Choroid plexus epithelial cell (primary cell): ENCODE results near the gene STAT2.

ENCODE experiments used
- DNase-seq: peaks from one replicate; pipeline ENCODE4 v3.0.0-alpha.2; 2010; ENCODE audit warnings: low read depth
- H3K4me3 ChIP-seq: 2 replicates; pipeline ENCODE4 v1.5.1; 2011; ENCODE audit warnings: low read depth, mild to moderate bottlenecking, control low read depth, low read length, moderate library complexity
- CTCF ChIP-seq: conservative IDR thresholded peaks from 2 replicates; pipeline ENCODE4 v1.5.1; 2011; ENCODE audit warnings: low read depth, mild to moderate bottlenecking, control low read depth, inconsistent platforms, low read length, moderate library complexity

STAT2 gene

GRCh38 chr12:56375598-56376434, 15.9 kb upstream of the STAT2 start:
- no peak for DNase-seq
- TF ChIP-seq CTCF = no peak

GRCh38 chr12:56374726-56375597, 15.1 kb upstream of the STAT2 start:
- no peak for TF ChIP-seq CTCF
- H3K4me3 ChIP-seq = no peak overlapping the region
- no peak for DNase-seq

More at GRCh38 chr12:56375598-56376434, 15.9 kb upstream of the STAT2 start:
- no peak overlapping the region for H3K4me3 ChIP-seq

DNA sequence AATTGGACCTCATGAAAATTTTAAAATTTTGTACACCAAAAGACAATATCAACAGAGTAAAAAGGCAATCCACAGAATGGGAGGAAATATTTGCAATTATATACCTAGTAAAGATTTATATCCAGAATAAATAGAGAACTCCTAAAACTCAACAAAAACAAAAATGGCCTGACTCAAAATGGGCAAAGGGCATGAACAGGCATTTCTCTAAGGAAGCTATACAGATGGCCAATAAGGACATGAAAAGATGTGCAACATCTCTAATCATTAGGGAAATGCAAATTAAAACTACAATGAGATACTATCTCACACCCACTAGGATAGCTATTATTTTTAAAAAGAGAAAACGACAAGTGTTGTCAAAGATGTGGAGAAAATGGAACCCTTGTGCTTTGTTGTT, 13.6 kb upstream of the STAT2 start:
- TF ChIP-seq CTCF = no peak

DNA sequence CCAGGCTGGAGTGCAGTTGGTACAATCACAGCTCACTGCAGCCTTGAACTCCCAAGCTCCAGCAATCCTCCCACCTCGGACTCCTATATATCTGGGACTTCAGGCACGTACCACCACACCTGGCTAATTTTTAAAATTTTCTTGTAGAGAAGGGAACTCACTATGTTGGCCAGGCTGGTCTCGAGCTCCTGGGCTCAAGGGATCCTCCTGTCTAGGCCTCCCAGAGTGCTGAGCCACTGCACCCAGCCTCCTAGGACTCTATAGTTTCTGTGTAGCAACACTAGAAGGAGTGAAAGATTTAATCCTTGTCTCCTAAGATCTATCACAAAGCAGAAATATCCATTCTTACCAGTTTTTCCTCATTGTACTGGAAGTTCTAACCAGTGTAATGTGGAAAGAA, 7.0 kb upstream of the STAT2 start:
- TF ChIP-seq CTCF = no peak
- no peak overlapping the region for H3K4me3 ChIP-seq
- no peak for DNase-seq

More for the DNA sequence above, 13.6 kb upstream of the STAT2 start:
- no peak for DNase-seq
- H3K4me3 ChIP-seq = no peak overlapping the region

- DNase-seq = no peak
Observed at GRCh38 chr12:56362130-56363059, 2.5 kb upstream of the STAT2 start, which contains the start of gene APOF. TSS of gene APOF (minus strand) at chr12:56362857. CDS start at chr12:56362745, 112 bp downstream.

More at GRCh38 chr12:56362130-56363059, 2.5 kb upstream of the STAT2 start, which contains the start of gene APOF:
- no peak for TF ChIP-seq CTCF
- H3K4me3 ChIP-seq = no peak within 1 kb of the TSS
